ENCODE data around the gene OPHN1. TPM values are rescaled to one million over a fixed set of nuclear protein-coding genes. Genes with fewer than 3 reads are reported as not detected.

Gene OPHN1
- total and polyA plus RNA-seq, 2 of the 13 experiments (the other 11 are each of a cell fraction or from before 2014, with no cell fraction given), result 1.6 to 1.7 TPM

- no peak for TF ChIP-seq CEBPZ (IDR thresholded peaks at IDR 0.05; ENCODE audit: low read length)
- TF ChIP-seq ZBTB39 (CRISPR knock-in tag; IDR thresholded peaks at IDR 0.05), result no peak
- TF ChIP-seq ZNF501 (CRISPR knock-in tag; IDR thresholded peaks at IDR 0.05), result no peak
- no peak for TF ChIP-seq MAZ (IDR thresholded peaks at IDR 0.05; ENCODE audit: borderline replicate concordance, low read depth, low read length)
- TF ChIP-seq MAZ (CRISPR knock-in tag; IDR thresholded peaks at IDR 0.05; ENCODE audit: low read depth), result no peak
- TF ChIP-seq SIN3A (IDR thresholded peaks at IDR 0.05; ENCODE audit: borderline replicate concordance, low read depth, low read length), result no peak
- no peak for TF ChIP-seq RELA (CRISPR knock-in tag; IDR thresholded peaks at IDR 0.05)
Observed at GRCh38 chrX:68299898-68300297, 133.4 kb downstream of the OPHN1 start (continued).

GRCh38 chrX:68292471-68292870, 140.8 kb downstream of the OPHN1 start:
- in situ Hi-C loops (cut with HindIII; ENCODE audit: extremely low pct_ligation_motif_present, low pct_unique_long_range_greater_than_20kb), result no loop called here
- no peak overlapping the region for H2AFZ ChIP-seq (ENCODE audit: low read length)
- H4K20me1 ChIP-seq (ENCODE audit: insufficient read depth, low read length), result no peaks in the 10 kb centered on the region
- ChIA-PET POLR2A (no interaction called here), CTCF (ENCODE audit: low intra/inter-chr PET ratio, low total read pairs) (no interaction called here)
- FAIRE-seq (no peak), DNase-seq (ENCODE audit: low spot score) (no peak), ATAC-seq (no peak)
- H3K4me2 ChIP-seq (ENCODE audit: low read depth, low read length), result no peak overlapping the region
- H3K9me3 ChIP-seq (ENCODE audit: low read length), result no peaks in the 10 kb centered on the region
- no peaks in the 10 kb centered on the region for H3K4me1 ChIP-seq (ENCODE audit: insufficient read depth, low read length)
- no peak overlapping the region for H3K9ac ChIP-seq (ENCODE audit: insufficient read depth, low read depth, low read length)
- BruUV-seq (replicated peaks), result no TSS peak
- H3K36me3 ChIP-seq (replicated peaks in 1 of 2; ENCODE audit: control insufficient read depth in 1 of 2, insufficient read depth in 2 of 2, low read length in 2 of 2), result no peaks in the 10 kb centered on the region
- no peak overlapping the region for H3K4me3 ChIP-seq (replicated peaks in 1 of 3; ENCODE audit: insufficient read depth in 1 of 3, low read depth in 2 of 3, low read length in 3 of 3)
- 70% methylated on average over 3 of the region's 3 CpGs for WGBS (ENCODE audit: low lambda C conversion rate)
- no peaks in the 10 kb centered on the region for H3K79me2 ChIP-seq (ENCODE audit: insufficient read depth, low read length)
- H3K27ac ChIP-seq (ENCODE audit: extremely low read length, insufficient read depth, low read length), result no peak overlapping the region
- intact Hi-C loops (cut with micrococcal nuclease; ENCODE audit: unreplicated experiment), result no loop called here
- no peaks in the 10 kb centered on the region for H3K27me3 ChIP-seq (ENCODE audit: control insufficient read depth in 1 of 2, insufficient read depth in 2 of 2, low read length in 2 of 2)
- TF ChIP-seq ZIK1 (CRISPR knock-in tag; IDR thresholded peaks at IDR 0.05; ENCODE audit: borderline replicate concordance, low read depth) (no peak), MATR3 (CRISPR knock-in tag; IDR thresholded peaks at IDR 0.05) (no peak), ZBTB7A (CRISPR knock-in tag; IDR thresholded peaks at IDR 0.05) (no peak), SALL2 (CRISPR knock-in tag; IDR thresholded peaks at IDR 0.05) (no peak), ZNF333 (CRISPR knock-in tag; IDR thresholded peaks at IDR 0.05; ENCODE audit: borderline replicate concordance) (no peak), ZBTB20 (CRISPR knock-in tag; IDR thresholded peaks at IDR 0.05; ENCODE audit: borderline replicate concordance, low read depth) (no peak), GRHL1 (CRISPR knock-in tag; conservative IDR thresholded peaks at IDR 0.05) (no peak), ZNF674 (CRISPR knock-in tag; IDR thresholded peaks at IDR 0.05; ENCODE audit: low read depth) (no peak)

Data from HepG2 (cell line).